Lower leg skin (tissue), 4 donors: ENCODE data around the gene GRB10. TPM values are rescaled to one million over a fixed set of nuclear protein-coding genes. Genes with fewer than 3 reads are reported as not detected.

Source experiments
- DNase-seq, 2 donors: peaks; one replicate each; pipeline ENCODE4 v3.0.0-alpha.2; 2019; ENCODE audit warnings: low spot score in 2 of 2
- H3K4me3 ChIP-seq: fragments of 200-600 bp; sonication (generic); 2 replicates; pipeline ENCODE4 v1.5.1; 2017; ENCODE audit warnings: mild to moderate bottlenecking, low read depth; ENCODE audit not compliant: poor library complexity, severe bottlenecking
- POLR2A ChIP-seq, 2 donors: fragments of 450-650 bp; IDR thresholded peaks; one replicate each; pipeline ENCODE4 v1.6.1; 2016 to 2017; ENCODE audit warnings: antibody characterized with exemption in 2 of 2, mild to moderate bottlenecking in 1 of 2, moderate library complexity in 1 of 2
- WGBS, 2 donors: methylation state at CpG; one replicate each; pipeline ENCODE4 v1.1.5; 2018; 5-methylcytosine and 5-hydroxymethylcytosine counted together
- intact Hi-C: fragments of 100-400 bp; cut with DNase I; formaldehyde crosslinking; loops from one replicate; pipeline ENCODE4 v1.15.0; 2023; ENCODE audit warnings: low total_unique reads
- total RNA-seq, 4 donors: library from RNA; depleted of rRNA; stranded (reverse); fragments of >200 nt; gene quantifications; one replicate each; pipeline ENCODE4 v1.1.0, GENCODE V29; 2016
- TF ChIP-seq, protein P1 (sequence below), 3 donors: fragments of 450-650 bp; IDR thresholded peaks; one replicate each; pipeline ENCODE4 v1.5.1; 2016; ENCODE audit warnings: antibody characterized with exemption in 3 of 3, mild to moderate bottlenecking in 3 of 3, moderate library complexity in 2 of 3

Gene GRB10
- total RNA-seq, 4 donors from 2014 or later: 6.6 to 25.7 (median 15.2) TPM

DNA sequence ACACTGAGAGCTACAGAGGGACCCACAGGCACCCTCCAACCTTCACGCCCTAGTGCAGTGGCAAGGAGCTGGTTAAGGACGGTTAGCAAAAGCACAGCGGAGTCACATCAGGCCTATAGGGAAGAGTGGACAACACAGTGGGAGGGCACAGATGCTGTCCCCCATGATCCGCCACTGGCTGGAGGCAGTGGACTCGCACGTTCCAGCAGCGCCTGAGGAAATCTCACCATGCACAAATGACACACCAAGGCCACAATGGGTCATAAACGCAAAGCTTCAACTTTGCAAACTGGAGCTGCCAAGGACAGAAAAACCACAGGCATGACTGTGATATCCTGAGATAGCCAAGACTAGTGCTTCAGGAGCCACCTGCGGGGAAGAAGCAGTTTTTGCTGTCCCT, 58.8 kb downstream of the GRB10 start:
- no peak for DNase-seq
- TF ChIP-seq POLR2A (IDR thresholded peaks at IDR 0.05): no peak
- TF ChIP-seq, protein P1, sequence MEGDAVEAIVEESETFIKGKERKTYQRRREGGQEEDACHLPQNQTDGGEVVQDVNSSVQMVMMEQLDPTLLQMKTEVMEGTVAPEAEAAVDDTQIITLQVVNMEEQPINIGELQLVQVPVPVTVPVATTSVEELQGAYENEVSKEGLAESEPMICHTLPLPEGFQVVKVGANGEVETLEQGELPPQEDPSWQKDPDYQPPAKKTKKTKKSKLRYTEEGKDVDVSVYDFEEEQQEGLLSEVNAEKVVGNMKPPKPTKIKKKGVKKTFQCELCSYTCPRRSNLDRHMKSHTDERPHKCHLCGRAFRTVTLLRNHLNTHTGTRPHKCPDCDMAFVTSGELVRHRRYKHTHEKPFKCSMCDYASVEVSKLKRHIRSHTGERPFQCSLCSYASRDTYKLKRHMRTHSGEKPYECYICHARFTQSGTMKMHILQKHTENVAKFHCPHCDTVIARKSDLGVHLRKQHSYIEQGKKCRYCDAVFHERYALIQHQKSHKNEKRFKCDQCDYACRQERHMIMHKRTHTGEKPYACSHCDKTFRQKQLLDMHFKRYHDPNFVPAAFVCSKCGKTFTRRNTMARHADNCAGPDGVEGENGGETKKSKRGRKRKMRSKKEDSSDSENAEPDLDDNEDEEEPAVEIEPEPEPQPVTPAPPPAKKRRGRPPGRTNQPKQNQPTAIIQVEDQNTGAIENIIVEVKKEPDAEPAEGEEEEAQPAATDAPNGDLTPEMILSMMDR (IDR thresholded peaks at IDR 0.05): no peak
- no peak overlapping the region for H3K4me3 ChIP-seq
- WGBS, 2 donors: 86 to 94% methylated on average over 9 of the region's 9 CpGs
- intact Hi-C loops: loop anchor here (10.0 kb wide), 1 partner anchor 81 kb away; no protein-coding TSS in a partner anchor

DNA sequence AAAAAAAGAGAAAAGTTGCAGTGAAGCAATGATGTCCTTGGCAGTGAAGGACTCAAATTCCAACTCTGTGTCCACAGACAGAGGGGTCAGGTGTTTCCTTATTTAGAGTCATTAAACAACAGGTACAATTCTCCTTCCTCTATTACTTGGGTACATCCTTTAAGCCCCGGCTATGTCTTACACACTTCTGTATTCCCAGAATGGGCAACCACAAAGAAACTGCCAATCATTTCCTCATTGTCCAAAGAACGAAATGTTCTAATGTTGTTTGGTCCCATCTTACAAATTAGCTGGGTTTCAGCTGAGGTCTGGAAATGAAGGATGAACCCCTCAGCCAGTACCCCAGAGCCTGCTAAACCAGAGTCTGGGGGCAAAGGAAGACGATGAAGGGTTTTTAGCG, 59.5 kb downstream of the GRB10 start:
- TF ChIP-seq, protein P1 (IDR thresholded peaks at IDR 0.05): no peak
- no peak for DNase-seq
- 90 to 94% methylated on average over 4 of the region's 4 CpGs for WGBS, 2 donors
- intact Hi-C loops: loop anchor here (10.0 kb wide), 1 partner anchor 82 kb away; no protein-coding TSS in a partner anchor
- no peak overlapping the region for H3K4me3 ChIP-seq

DNA sequence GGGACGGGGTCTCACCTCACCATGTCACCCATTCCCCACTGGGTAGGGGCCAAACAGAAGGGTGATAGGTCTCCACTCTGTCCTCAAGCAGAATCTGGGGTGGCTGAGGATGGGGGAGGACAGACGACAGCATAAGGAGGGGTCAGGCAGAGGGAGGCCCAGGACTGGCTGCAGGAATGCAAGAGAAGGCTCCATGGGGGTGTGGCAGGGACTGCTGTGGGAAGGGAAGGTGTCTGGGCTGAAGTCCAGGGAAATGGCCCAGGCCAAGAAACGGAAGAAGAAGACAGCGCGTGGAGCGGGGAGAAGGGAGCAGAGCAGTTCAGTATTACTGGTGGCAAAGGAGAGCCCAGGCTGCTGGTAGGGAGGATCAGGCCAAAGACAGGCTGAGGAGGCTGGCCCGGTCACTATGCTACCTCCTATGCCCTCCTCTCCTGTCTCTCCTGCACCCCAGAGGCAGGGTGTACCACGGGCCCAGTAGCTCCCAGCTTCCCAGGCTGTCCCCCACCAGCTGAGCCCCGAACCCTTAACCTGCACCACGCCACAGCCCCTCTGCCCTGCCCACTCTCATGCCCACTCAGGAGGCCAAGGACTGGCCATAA, 60.9 kb downstream of the GRB10 start:
- DNase-seq: no peak
- TF ChIP-seq, protein P1 (IDR thresholded peaks at IDR 0.05): no peak
- no peak for TF ChIP-seq POLR2A (IDR thresholded peaks at IDR 0.05)
- no peak overlapping the region for H3K4me3 ChIP-seq
- 79 to 81% methylated on average over 10 of the region's 10 CpGs for WGBS, 2 donors
- intact Hi-C loops: loop anchor here (10.0 kb wide), 1 partner anchor 83 kb away; no protein-coding TSS in a partner anchor

DNA sequence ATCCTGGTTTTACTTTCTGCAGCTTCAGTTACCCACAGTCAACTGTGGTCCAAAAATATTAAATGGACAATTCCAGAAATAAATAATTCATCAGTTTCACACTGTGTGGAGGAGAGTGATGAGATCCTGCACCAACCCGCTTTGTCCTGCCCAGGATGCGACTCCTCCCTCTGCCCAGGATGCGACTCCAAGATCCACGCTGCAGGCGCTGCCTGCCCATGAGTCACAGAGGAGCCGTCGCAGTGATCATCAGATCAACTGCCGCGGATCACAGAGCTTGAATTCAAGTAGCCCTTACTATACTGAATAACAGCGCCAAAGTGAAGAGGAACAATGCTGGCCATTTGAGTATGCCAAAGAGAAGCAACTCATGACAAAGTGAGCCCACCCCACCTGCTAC, 61.5 kb downstream of the GRB10 start:
- H3K4me3 ChIP-seq: no peak overlapping the region
- WGBS, 2 donors: 69 to 72% methylated on average over 10 of the region's 10 CpGs
- intact Hi-C loops: loop anchor here (10.0 kb wide), 1 partner anchor 84 kb away; no protein-coding TSS in a partner anchor
- no peak for DNase-seq
- no peak for TF ChIP-seq POLR2A (IDR thresholded peaks at IDR 0.05)
- TF ChIP-seq, protein P1 (IDR thresholded peaks at IDR 0.05): no peak

DNA sequence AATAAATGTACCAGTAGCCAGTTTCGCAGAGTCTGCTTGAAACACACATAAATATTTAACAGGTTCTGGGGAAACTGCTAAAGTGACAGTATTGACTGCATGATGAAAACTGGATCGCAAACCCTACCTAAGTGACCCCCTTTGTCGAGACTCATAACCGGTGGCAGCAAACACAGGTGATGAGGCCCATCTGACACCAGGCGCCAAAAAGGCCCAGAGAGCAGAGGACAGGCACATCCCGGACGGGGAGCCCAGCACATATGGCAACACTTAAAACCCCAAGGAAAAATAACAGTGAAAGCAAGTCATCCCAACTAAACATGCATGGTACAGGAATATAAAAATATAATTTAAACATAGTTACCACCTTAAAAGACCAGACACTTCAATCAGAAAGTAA, 62.4 kb downstream of the GRB10 start:
- intact Hi-C loops: loop anchor here (10.0 kb wide), 1 partner anchor 85 kb away; no protein-coding TSS in a partner anchor
- no peak overlapping the region for H3K4me3 ChIP-seq
- TF ChIP-seq POLR2A (IDR thresholded peaks at IDR 0.05): no peak
- TF ChIP-seq, protein P1 (IDR thresholded peaks at IDR 0.05): no peak
- 86 to 89% methylated on average over 7 of the region's 7 CpGs for WGBS, 2 donors
- no peak for DNase-seq

DNA sequence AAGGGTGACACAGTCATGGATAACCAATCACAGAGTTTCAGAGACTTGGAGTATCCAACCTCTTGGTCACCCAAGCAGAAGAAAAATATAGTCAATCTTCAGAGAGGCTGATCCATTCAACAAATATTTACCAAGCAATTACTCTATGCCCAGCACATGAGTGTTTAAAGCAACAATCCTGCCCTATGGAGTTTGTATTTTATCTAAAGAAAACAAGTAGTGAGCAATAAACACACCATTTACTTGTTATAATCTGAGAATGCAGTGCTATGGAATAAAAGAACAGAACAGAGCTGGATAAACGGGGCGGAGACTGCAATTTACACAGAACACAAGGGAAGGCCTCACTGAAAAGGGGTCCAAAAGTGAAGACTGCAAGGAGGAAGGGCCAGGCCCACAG, 63.8 kb downstream of the GRB10 start:
- DNase-seq: no peak
- intact Hi-C loops: no loop called here
- WGBS, 2 donors: 95 to 100% methylated on average over 2 of the region's 2 CpGs
- TF ChIP-seq POLR2A (IDR thresholded peaks at IDR 0.05): no peak
- TF ChIP-seq, protein P1 (IDR thresholded peaks at IDR 0.05): no peak
- H3K4me3 ChIP-seq: no peak overlapping the region
